B cell (primary cell): ENCODE measurements around the gene WRAP73. TPM values are rescaled to one million over a fixed set of nuclear protein-coding genes. Genes with fewer than 3 reads are reported as not detected.

Experiments used
- ATAC-seq: fragments of 200-7000 bp; cut with Tn5 transposase; one replicate; pipeline ENCODE4 v1.10.0; 2021; ENCODE audit warnings: low read depth, mild to moderate bottlenecking, moderate number of reproducible peaks, moderate library complexity
- CTCF ChIA-PET: fragments of 350-600 bp; sonication (Branson Sonifier 250); formaldehyde crosslinking; loops from one replicate; lab custom pipeline; 2021; ENCODE audit warnings: antibody characterized with exemption, inconsistent platforms; lab: Charles Lee
- POLR2A ChIA-PET: fragments of 350-600 bp; sonication (Branson Sonifier 250); formaldehyde crosslinking; loops from one replicate; lab custom pipeline; 2021; ENCODE audit warnings: antibody characterized with exemption; lab: Charles Lee
- DNase-seq: peaks from one replicate; pipeline ENCODE4 v3.0.0; 2013
- H2AFZ ChIP-seq: 2 replicates; pipeline ENCODE4 v1.6.1; 2012; ENCODE audit warnings: mild to moderate bottlenecking, low read depth, low read length; ENCODE audit not compliant: insufficient read depth, poor library complexity, severe bottlenecking
- H3K27ac ChIP-seq, 2 donors: 1 replicate in 1 of 2; 2 replicates in 1 of 2; pipeline ENCODE4 v1.5.1; 2012 to 2013; ENCODE audit warnings: low read length in 2 of 2, mild to moderate bottlenecking in 2 of 2, moderate library complexity in 1 of 2
- H3K27me3 ChIP-seq, 4 experiments: fragments of 200-600 bp in 1 of 4; sonication (generic) in 1 of 4; replicated peaks in 1 of 4; 1 replicate in 2 of 4; 2 replicates in 2 of 4; pipeline versions ENCODE4 v1.6.1 to v1.7.0; 2013 to 2016; ENCODE audit warnings: low read length in 3 of 4, mild to moderate bottlenecking in 2 of 4, mixed read lengths in 1 of 4, moderate library complexity in 1 of 4; ENCODE audit not compliant: insufficient read depth in 4 of 4, control insufficient read depth in 3 of 4; ENCODE audit errors: control extremely low read depth in 1 of 4
- H3K36me3 ChIP-seq, 2 experiments: replicated peaks in 1 of 2; 1 replicate in 1 of 2; 2 replicates in 1 of 2; pipeline versions ENCODE4 v1.6.1 to v1.7.1; 2013; ENCODE audit warnings: low read length in 1 of 2; ENCODE audit not compliant: insufficient read depth in 2 of 2, control insufficient read depth in 1 of 2; ENCODE audit errors: control extremely low read depth in 1 of 2, extremely low read depth in 1 of 2
- H3K4me1 ChIP-seq, 2 donors: fragments of 200-600 bp in 1 of 2; sonication (generic) in 1 of 2; 1 replicate in 1 of 2; 2 replicates in 1 of 2; pipeline versions ENCODE4 v1.5.1 to v1.6.1; 2013 to 2017; ENCODE audit warnings: low read length in 2 of 2; ENCODE audit not compliant: control insufficient read depth in 2 of 2, insufficient read depth in 2 of 2
- H3K4me2 ChIP-seq: replicated peaks from 2 replicates; pipeline ENCODE3; 2012; ENCODE audit warnings: mild to moderate bottlenecking, low read depth, low read length; ENCODE audit not compliant: poor library complexity, severe bottlenecking
- H3K4me3 ChIP-seq, 5 experiments: fragments of 200-600 bp in 1 of 5; sonication (generic) in 1 of 5; 1 replicate in 3 of 5; 2 replicates in 2 of 5; pipeline versions ENCODE4 v1.5.1 to v1.7.0; 2011 to 2016; ENCODE audit warnings: low read length in 4 of 5, mild to moderate bottlenecking in 4 of 5, low read depth in 2 of 5, control low read depth in 1 of 5, moderate library complexity in 1 of 5; ENCODE audit not compliant: insufficient read depth in 1 of 5; ENCODE audit errors: control extremely low read depth in 1 of 5, extremely low read depth in 1 of 5
- H3K79me2 ChIP-seq: fragments of 200-600 bp; sonication (generic); one replicate; pipeline ENCODE4 v1.6.0; 2016; ENCODE audit warnings: low read length; ENCODE audit not compliant: control insufficient read depth, insufficient read depth
- H3K9ac ChIP-seq: fragments of 200-600 bp; sonication (generic); 2 replicates; pipeline ENCODE4 v1.6.1; 2017; ENCODE audit warnings: mild to moderate bottlenecking, low read length, moderate library complexity
- H3K9me3 ChIP-seq, 3 donors: one replicate each; pipeline versions ENCODE4 v1.6.1 to v1.7.1; 2013; ENCODE audit warnings: low read length in 2 of 3; ENCODE audit not compliant: control insufficient read depth in 2 of 3, insufficient read depth in 1 of 3; ENCODE audit errors: control extremely low read depth in 1 of 3
- H4K20me1 ChIP-seq: 2 replicates; pipeline ENCODE4 v1.6.0; 2012; ENCODE audit warnings: mild to moderate bottlenecking, low read length; ENCODE audit not compliant: insufficient read depth, control insufficient read depth, poor library complexity, severe bottlenecking
- H3K27ac Mint-ChIP-seq: one replicate; pipeline ENCODE4 v1.8.0; 2021; ENCODE audit warnings: mixed read lengths
- H3K27me3 Mint-ChIP-seq: one replicate; pipeline ENCODE4 v1.8.0; 2021; ENCODE audit warnings: mixed read lengths
- H3K4me1 Mint-ChIP-seq: one replicate; pipeline ENCODE4 v1.8.0; 2021; ENCODE audit warnings: mixed read lengths
- H3K4me3 Mint-ChIP-seq: one replicate; pipeline ENCODE4 v1.8.0; 2021; ENCODE audit warnings: mixed read lengths
- H3K9me3 Mint-ChIP-seq: one replicate; pipeline ENCODE4 v1.8.0; 2022; ENCODE audit warnings: mixed read lengths; ENCODE audit not compliant: insufficient read depth
- EZH2 ChIP-seq: IDR thresholded peaks from 2 replicates; pipeline ENCODE4 v1.6.1; 2012; ENCODE audit warnings: borderline replicate concordance, low read depth, mild to moderate bottlenecking, moderate library complexity, low read length; ENCODE audit not compliant: insufficient read depth, poor library complexity, severe bottlenecking
- WGBS: methylation state at CpG from one replicate; pipeline ENCODE4 v1.1.5; 2013; ENCODE audit warnings: missing lambda C conversion rate; ENCODE audit not compliant: insufficient coverage; 5-methylcytosine and 5-hydroxymethylcytosine counted together
- intact Hi-C: fragments of 100-400 bp; cut with micrococcal nuclease; formaldehyde crosslinking; loops from one replicate; pipeline ENCODE4 v1.10.0; 2022
- polyA plus RNA-seq: library from polyadenylated mRNA; depleted of rRNA; stranded (reverse); fragments of >200 nt; gene quantifications from 2 replicates; pipeline ENCODE4 v1.2.3, GENCODE V29; 2012
- total RNA-seq, 2 donors: library from RNA; stranded (reverse); fragments of 120-200 nt in 1 of 2; gene quantifications; 1 replicate in 1 of 2; 2 replicates in 1 of 2; pipeline versions ENCODE4 v1.2.3 to v1.2.4, GENCODE V29; 2013 to 2022
- TF ChIP-seq, protein P1 (sequence below): fragments of 200-600 bp; IDR thresholded peaks from one replicate; pipeline ENCODE4 v1.8.0; 2022; ENCODE audit warnings: antibody characterized with exemption, mild to moderate bottlenecking

The WRAP73 gene
- total and polyA plus RNA-seq, 2 donors (not counting 1 experiment from before 2014, with no cell fraction given): 37.1 to 68.5 TPM

DNA sequence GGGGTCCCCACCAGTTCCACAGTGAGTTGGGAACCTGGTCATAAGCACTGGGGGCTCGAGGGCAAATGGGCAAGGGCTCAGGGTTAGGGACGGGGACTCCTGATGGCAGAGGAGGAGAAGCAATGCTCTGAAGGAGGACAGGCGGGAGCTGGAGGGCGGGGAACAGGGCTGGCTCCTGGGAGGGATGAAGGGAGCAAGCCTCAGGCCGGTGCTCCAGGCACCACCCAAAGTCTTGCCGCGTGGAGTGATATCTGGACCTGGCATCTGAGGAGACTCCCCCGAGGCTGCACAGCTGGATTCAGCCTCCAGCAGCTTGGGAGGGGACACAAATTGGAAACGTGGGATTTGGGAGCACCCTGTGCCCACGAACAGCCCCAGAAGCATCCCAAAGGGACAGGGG lies 49.5 kb downstream of the WRAP73 start:
- Mint-ChIP-seq H3K9me3 (no peaks in the 10 kb centered on the region), H3K4me3 (no peak overlapping the region), H3K27me3 (no peaks in the 10 kb centered on the region), H3K4me1 (peaks cover 20% of the 10 kb centered on the region), H3K27ac (no peak overlapping the region)
- Histone ChIP-seq H3K36me3 (no peaks in the 10 kb centered on the region), H2AFZ (no peak overlapping the region), H3K27me3 (peaks cover 0 to 2% (median 0%) of the 10 kb centered on the region in 4 experiments), H3K79me2 (no peaks in the 10 kb centered on the region), H3K4me2 (no peak overlapping the region), H3K4me1 (peaks cover 22 to 28% of the 10 kb centered on the region in 2 donors), H3K4me3 (no peak overlapping the region), H3K9ac (no peak overlapping the region), H3K27ac (no peak overlapping the region), H3K9me3 (peaks cover 0 to 7% (median 0%) of the 10 kb centered on the region in 3 donors), H4K20me1 (no peaks in the 10 kb centered on the region)
- ATAC-seq: no peak
- TF ChIP-seq, protein P1, sequence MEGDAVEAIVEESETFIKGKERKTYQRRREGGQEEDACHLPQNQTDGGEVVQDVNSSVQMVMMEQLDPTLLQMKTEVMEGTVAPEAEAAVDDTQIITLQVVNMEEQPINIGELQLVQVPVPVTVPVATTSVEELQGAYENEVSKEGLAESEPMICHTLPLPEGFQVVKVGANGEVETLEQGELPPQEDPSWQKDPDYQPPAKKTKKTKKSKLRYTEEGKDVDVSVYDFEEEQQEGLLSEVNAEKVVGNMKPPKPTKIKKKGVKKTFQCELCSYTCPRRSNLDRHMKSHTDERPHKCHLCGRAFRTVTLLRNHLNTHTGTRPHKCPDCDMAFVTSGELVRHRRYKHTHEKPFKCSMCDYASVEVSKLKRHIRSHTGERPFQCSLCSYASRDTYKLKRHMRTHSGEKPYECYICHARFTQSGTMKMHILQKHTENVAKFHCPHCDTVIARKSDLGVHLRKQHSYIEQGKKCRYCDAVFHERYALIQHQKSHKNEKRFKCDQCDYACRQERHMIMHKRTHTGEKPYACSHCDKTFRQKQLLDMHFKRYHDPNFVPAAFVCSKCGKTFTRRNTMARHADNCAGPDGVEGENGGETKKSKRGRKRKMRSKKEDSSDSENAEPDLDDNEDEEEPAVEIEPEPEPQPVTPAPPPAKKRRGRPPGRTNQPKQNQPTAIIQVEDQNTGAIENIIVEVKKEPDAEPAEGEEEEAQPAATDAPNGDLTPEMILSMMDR: no peak
- TF ChIP-seq EZH2: no peak
- CTCF ChIA-PET: no interaction called here
- DNase-seq: no peak
- POLR2A ChIA-PET: no interaction called here
- intact Hi-C loops: no loop called here
- WGBS: 84% methylated on average over 10 of the region's 10 CpGs

DNA sequence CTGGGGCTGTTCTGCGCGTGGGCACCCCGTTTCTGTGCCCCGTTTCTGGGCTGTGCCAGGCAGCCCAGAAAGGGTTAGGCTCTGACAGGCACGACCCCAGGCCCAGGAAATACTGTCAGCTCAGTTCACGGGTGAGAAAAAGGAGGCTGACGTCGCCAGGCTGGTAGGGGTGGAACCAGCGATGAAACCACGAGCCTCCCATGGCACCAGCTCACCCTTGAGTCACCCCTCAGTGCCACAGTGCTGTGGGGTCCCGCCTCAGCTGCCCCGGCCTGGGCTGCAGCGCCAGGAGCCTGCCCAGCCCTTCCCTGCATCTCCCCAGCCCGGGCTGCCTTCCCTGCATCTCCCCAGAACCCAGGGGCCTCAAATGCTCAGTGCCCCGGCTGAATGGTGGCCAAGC lies 50.1 kb downstream of the WRAP73 start:
- H3K27ac ChIP-seq: no peak overlapping the region
- Mint-ChIP-seq H3K27ac (no peak overlapping the region), H3K27me3 (no peaks in the 10 kb centered on the region)

More for the DNA sequence above, 50.1 kb downstream of the WRAP73 start:
- Histone ChIP-seq H4K20me1 (no peaks in the 10 kb centered on the region), H3K27me3 (peaks cover 0 to 2% (median 0%) of the 10 kb centered on the region in 4 experiments), H2AFZ (no peak overlapping the region), H3K4me2 (no peak overlapping the region), H3K9ac (no peak overlapping the region), H3K36me3 (no peaks in the 10 kb centered on the region), H3K4me3 (no peak overlapping the region), H3K9me3 (peaks cover 0 to 7% (median 0%) of the 10 kb centered on the region in 3 donors), H3K4me1 (peaks cover 22 to 28% of the 10 kb centered on the region in 2 donors), H3K79me2 (no peaks in the 10 kb centered on the region)
- WGBS: 40% methylated on average over 14 of the region's 15 CpGs
- ChIA-PET POLR2A (no interaction called here), CTCF (no interaction called here)
- intact Hi-C loops: no loop called here
- H3K9me3 Mint-ChIP-seq: no peaks in the 10 kb centered on the region
- H3K4me3 Mint-ChIP-seq: no peak overlapping the region
- no peak for ATAC-seq
- TF ChIP-seq EZH2: no peak
- TF ChIP-seq, protein P1: no peak
- peaks cover 20% of the 10 kb centered on the region for H3K4me1 Mint-ChIP-seq
- no peak for DNase-seq
